Immature natural killer cell (primary cell): ENCODE results near the gene LMOD2. TPM values are rescaled to one million over a fixed set of nuclear protein-coding genes. Genes with fewer than 3 reads are reported as not detected.

Source experiments
- DNase-seq, 3 donors: peaks; one replicate each; pipeline ENCODE4 v3.0.0; 2022; ENCODE audit warnings: mixed read lengths in 1 of 3
- H3K27ac Mint-ChIP-seq, 6 donors: one replicate each; pipeline ENCODE4 v1.8.0; 2020; ENCODE audit warnings: mixed read lengths in 6 of 6, mild to moderate bottlenecking in 5 of 6, inconsistent platforms in 4 of 6, moderate library complexity in 3 of 6
- H3K27me3 Mint-ChIP-seq, 3 donors: one replicate each; pipeline ENCODE4 v1.8.0; 2020 to 2021; ENCODE audit warnings: low read depth in 3 of 3, mild to moderate bottlenecking in 3 of 3, mixed read lengths in 3 of 3, moderate library complexity in 3 of 3, inconsistent platforms in 1 of 3
- H3K36me3 Mint-ChIP-seq, 3 donors: one replicate each; pipeline ENCODE4 v1.8.0; 2020; ENCODE audit warnings: mixed read lengths in 3 of 3, inconsistent platforms in 2 of 3, mild to moderate bottlenecking in 2 of 3
- H3K4me1 Mint-ChIP-seq, 2 donors: one replicate each; pipeline ENCODE4 v1.8.0; 2020; ENCODE audit warnings: inconsistent platforms in 2 of 2, mild to moderate bottlenecking in 2 of 2, mixed read lengths in 2 of 2, moderate library complexity in 1 of 2
- H3K4me3 Mint-ChIP-seq, 5 donors: one replicate each; pipeline ENCODE4 v1.8.0; 2020; ENCODE audit warnings: mild to moderate bottlenecking in 5 of 5, mixed read lengths in 5 of 5, inconsistent platforms in 3 of 5, moderate library complexity in 3 of 5
- H3K9me3 Mint-ChIP-seq, 6 donors: one replicate each; pipeline ENCODE4 v1.8.0; 2020; ENCODE audit warnings: mild to moderate bottlenecking in 6 of 6, mixed read lengths in 6 of 6, inconsistent platforms in 4 of 6, moderate library complexity in 3 of 6
- polyA plus RNA-seq, 3 donors: library from polyadenylated mRNA; unstranded; fragments of 300-500 nt; fragmentation: Illumina TruSeq; gene quantifications; one replicate each; pipeline ENCODE4 v1.2.3, GENCODE V29; 2021

The LMOD2 gene
- polyA plus RNA-seq, 3 donors from 2014 or later = not detected

- no peak for DNase-seq
- H3K36me3 Mint-ChIP-seq = peaks cover 0 to 24% (median 18%) of the 10 kb centered on the region in 3 donors
- no peak overlapping the region for H3K4me3 Mint-ChIP-seq
- no peak overlapping the region for H3K27ac Mint-ChIP-seq
- no peaks in the 10 kb centered on the region for H3K4me1 Mint-ChIP-seq
- no peaks in the 10 kb centered on the region for H3K27me3 Mint-ChIP-seq
- no peaks in the 10 kb centered on the region for H3K9me3 Mint-ChIP-seq
These were observed 33.6 kb downstream of the LMOD2 start for GRCh38 chr7:123689250-123689649.

GRCh38 chr7:123690550-123690949, 34.9 kb downstream of the LMOD2 start:
- DNase-seq = no peak
- Mint-ChIP-seq H3K4me3 (no peak overlapping the region), H3K4me1 (no peaks in the 10 kb centered on the region), H3K27me3 (no peaks in the 10 kb centered on the region), H3K36me3 (peaks cover 8 to 28% (median 24%) of the 10 kb centered on the region in 3 donors), H3K9me3 (no peaks in the 10 kb centered on the region), H3K27ac (no peak overlapping the region)

DNA sequence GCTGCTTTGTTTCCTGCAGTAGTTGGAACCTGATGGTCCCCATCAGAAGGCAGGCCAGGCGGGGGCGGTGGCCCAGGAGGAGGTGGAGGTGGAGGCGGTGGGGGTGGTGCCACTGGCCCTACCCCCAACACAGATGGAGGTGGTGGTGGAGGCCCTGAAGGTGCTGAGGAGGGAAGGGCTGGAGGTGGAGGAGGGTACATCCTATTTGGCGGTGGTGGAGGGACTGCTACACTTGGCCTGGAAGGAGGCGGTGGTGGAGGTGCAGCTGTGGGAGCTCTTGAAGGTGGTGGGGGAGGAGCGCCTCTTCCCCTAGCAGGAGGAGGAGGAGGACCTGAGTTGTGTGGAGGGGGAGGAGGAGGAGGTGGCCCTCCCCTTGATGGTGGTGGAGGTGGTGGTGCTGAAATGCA, 36.8 kb downstream of the LMOD2 start:
- no peak overlapping the region for H3K4me3 Mint-ChIP-seq
- H3K27ac Mint-ChIP-seq = no peak overlapping the region
- no peaks in the 10 kb centered on the region for H3K4me1 Mint-ChIP-seq
- peaks cover 8 to 31% (median 20%) of the 10 kb centered on the region in 3 donors for H3K36me3 Mint-ChIP-seq
- DNase-seq = no peak
- H3K27me3 Mint-ChIP-seq = no peaks in the 10 kb centered on the region
- no peaks in the 10 kb centered on the region for H3K9me3 Mint-ChIP-seq

- Mint-ChIP-seq H3K36me3 (peaks cover 11 to 28% (median 22%) of the 10 kb centered on the region in 3 donors), H3K4me1 (no peaks in the 10 kb centered on the region), H3K27ac (no peak overlapping the region), H3K27me3 (no peaks in the 10 kb centered on the region), H3K9me3 (no peaks in the 10 kb centered on the region), H3K4me3 (no peak overlapping the region)
- no peak for DNase-seq
These were observed 40.4 kb downstream of the LMOD2 start for GRCh38 chr7:123695944-123696677.

GRCh38 chr7:123705211-123705901, 49.7 kb downstream of the LMOD2 start:
- no peak for DNase-seq
- H3K27me3 Mint-ChIP-seq = peaks cover 0 to 2% (median 0%) of the 10 kb centered on the region in 3 donors
- H3K27ac Mint-ChIP-seq = peak overlapping the region in 1 of 6 donors; percentile 5
- peaks cover 0 to 26% (median 19%) of the 10 kb centered on the region in 3 donors for H3K36me3 Mint-ChIP-seq
- peaks cover 12 to 20% of the 10 kb centered on the region in 2 donors for H3K4me1 Mint-ChIP-seq
- H3K4me3 Mint-ChIP-seq = no peak overlapping the region
- no peaks in the 10 kb centered on the region for H3K9me3 Mint-ChIP-seq

- no peak overlapping the region for H3K27ac Mint-ChIP-seq
- H3K9me3 Mint-ChIP-seq = no peaks in the 10 kb centered on the region
- H3K27me3 Mint-ChIP-seq = peaks cover 0 to 2% (median 1%) of the 10 kb centered on the region in 3 donors
- H3K36me3 Mint-ChIP-seq = peaks cover 0 to 26% (median 13%) of the 10 kb centered on the region in 3 donors
- H3K4me3 Mint-ChIP-seq = no peak overlapping the region
- no peak for DNase-seq
- H3K4me1 Mint-ChIP-seq = peaks cover 30 to 55% of the 10 kb centered on the region in 2 donors
These were observed 53.9 kb downstream of the LMOD2 start for GRCh38 chr7:123709525-123709924.

DNA sequence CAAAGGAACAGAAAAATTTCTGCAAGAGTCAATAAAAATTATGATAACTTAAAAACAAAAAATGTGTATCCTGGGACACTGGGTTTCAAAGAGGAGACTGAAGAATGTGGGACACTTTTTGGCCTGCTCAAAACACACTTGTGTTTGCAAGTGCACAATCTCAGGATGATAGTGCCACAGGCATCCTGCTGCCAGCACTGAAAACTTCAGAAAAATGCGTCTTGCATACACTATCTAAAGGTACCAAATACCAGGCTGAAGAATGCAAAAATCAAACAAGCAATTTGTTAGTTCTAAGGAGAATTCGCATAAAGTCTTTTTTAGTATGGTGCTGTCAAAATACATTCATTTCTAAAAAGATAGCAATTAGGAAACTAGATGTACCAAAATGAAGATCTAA, 55.0 kb downstream of the LMOD2 start:
- no peak overlapping the region for H3K4me3 Mint-ChIP-seq
- H3K36me3 Mint-ChIP-seq = peaks cover 0 to 20% (median 7%) of the 10 kb centered on the region in 3 donors
- H3K27ac Mint-ChIP-seq = no peak overlapping the region
- peaks cover 0 to 2% (median 1%) of the 10 kb centered on the region in 3 donors for H3K27me3 Mint-ChIP-seq
- no peak for DNase-seq
- peaks cover 38 to 67% of the 10 kb centered on the region in 2 donors for H3K4me1 Mint-ChIP-seq
- H3K9me3 Mint-ChIP-seq = no peaks in the 10 kb centered on the region

DNA sequence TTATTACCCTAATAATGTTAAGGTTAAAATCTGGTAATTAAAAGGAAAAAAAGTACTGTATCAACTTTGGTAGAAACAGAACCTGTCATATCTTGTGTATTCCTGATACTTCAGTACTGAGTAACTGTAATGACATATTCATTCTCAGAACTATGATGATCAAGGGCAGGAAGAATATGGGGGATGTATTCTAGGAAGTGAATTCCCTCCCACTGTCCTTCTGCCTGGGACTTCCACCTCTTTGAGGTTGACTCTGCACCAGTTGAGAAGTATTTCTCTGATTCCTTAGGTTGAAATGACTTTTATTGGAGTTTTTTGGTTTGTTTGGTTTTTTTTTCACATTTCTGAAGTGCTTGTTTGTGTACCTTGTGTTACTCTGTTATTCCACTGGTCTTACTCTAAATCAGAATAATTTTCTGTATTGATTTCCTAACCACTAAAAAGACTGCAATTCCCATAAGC, 56.2 kb downstream of the LMOD2 start:
- peaks cover 38 to 68% of the 10 kb centered on the region in 2 donors for H3K4me1 Mint-ChIP-seq
- DNase-seq = no peak
- H3K9me3 Mint-ChIP-seq = no peaks in the 10 kb centered on the region
- peaks cover 0 to 12% (median 7%) of the 10 kb centered on the region in 3 donors for H3K36me3 Mint-ChIP-seq
- H3K27me3 Mint-ChIP-seq = peaks cover 0 to 2% (median 1%) of the 10 kb centered on the region in 3 donors
- H3K27ac Mint-ChIP-seq = no peak overlapping the region
- H3K4me3 Mint-ChIP-seq = no peak overlapping the region

GRCh38 chr7:123712619-123713018, 57.0 kb downstream of the LMOD2 start:
- Mint-ChIP-seq H3K36me3 (peaks cover 0 to 12% (median 7%) of the 10 kb centered on the region in 3 donors), H3K9me3 (no peaks in the 10 kb centered on the region), H3K27me3 (peaks cover 0 to 2% (median 1%) of the 10 kb centered on the region in 3 donors), H3K4me3 (no peak overlapping the region), H3K27ac (peak overlapping the region in 2 of 6 donors; percentile 1 to 2), H3K4me1 (peaks cover 38 to 72% of the 10 kb centered on the region in 2 donors)
- no peak for DNase-seq

Other genes with a start within 250 kb of the LMOD2 start
- gene IQUB, start 121.3 kb upstream of the LMOD2 start, polyA plus RNA-seq = not detected
- gene NDUFA5, start 98.0 kb upstream of the LMOD2 start, polyA plus RNA-seq = 10 to 100 TPM; 80.9 to 99.4 (median 89.2) TPM
- gene ASB15, start 54.0 kb upstream of the LMOD2 start, polyA plus RNA-seq = not detected
- gene WASL, start 93.1 kb downstream of the LMOD2 start, polyA plus RNA-seq = 1 to 10 TPM; 1.1 to 2.4 (median 1.7) TPM
- gene HYAL4, start 189.3 kb downstream of the LMOD2 start, polyA plus RNA-seq = not detected